Fibroblast of the aortic adventitia (primary cell): Measurements from ENCODE around the gene TENM4. TPM values are rescaled to one million over a fixed set of nuclear protein-coding genes. Genes with fewer than 3 reads are reported as not detected.

ENCODE experiments used
- DNase-seq: peaks from one replicate; pipeline ENCODE4 v3.0.0-alpha.2; 2010; ENCODE audit warnings: low read depth
- H3K4me3 ChIP-seq: 2 replicates; pipeline ENCODE4 v1.5.1; 2011; ENCODE audit warnings: low read depth, mild to moderate bottlenecking, control low read depth, low read length, moderate library complexity
- total RNA-seq: library from RNA; depleted of rRNA; stranded (reverse); fragments of >200 nt; gene quantifications from 2 replicates; pipeline ENCODE4 v1.2.3, GENCODE V29; 2012; ENCODE audit warnings: low replicate concordance
- TF ChIP-seq, protein P1 (sequence below): IDR thresholded peaks from 2 replicates; pipeline ENCODE4 v1.5.1; 2011; ENCODE audit warnings: mild to moderate bottlenecking, low read length, control low read depth, inconsistent platforms; ENCODE audit not compliant: insufficient read depth

Gene TENM4
- total RNA-seq, 1 donor: 113 TPM

DNA sequence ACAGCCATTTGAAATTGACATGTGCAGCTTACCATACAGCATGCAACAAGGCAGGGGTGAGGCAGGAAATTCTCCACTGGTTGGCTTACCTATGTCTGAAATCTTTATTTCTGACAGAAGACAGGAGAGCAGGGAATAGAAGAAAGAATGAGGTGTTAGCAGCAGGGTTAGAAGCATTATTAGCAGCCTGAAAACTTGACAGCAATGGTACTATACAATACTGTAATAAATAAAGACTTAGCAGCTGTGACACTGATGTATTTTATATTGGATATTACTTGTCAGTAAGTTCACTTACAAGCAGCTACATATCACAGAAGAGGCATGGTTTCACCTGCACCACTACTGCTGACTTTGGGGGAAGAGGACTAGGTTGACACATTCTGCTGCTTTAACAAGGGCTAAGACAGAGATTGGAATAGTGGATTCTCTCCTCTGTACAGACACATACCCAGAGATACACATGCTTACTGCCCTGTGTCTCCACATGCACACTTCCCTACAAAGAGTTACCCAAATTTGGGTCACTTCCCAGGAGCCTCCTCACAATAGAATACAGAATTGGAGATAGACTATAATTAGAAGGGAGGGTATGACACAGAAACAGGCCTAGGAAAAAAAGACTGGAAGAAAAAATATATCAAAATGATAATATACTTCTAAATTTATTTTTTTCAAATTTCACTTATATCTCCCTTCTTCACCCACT lies 720.4 kb downstream of the TENM4 start:
- DNase-seq: no peak
- TF ChIP-seq, protein P1, sequence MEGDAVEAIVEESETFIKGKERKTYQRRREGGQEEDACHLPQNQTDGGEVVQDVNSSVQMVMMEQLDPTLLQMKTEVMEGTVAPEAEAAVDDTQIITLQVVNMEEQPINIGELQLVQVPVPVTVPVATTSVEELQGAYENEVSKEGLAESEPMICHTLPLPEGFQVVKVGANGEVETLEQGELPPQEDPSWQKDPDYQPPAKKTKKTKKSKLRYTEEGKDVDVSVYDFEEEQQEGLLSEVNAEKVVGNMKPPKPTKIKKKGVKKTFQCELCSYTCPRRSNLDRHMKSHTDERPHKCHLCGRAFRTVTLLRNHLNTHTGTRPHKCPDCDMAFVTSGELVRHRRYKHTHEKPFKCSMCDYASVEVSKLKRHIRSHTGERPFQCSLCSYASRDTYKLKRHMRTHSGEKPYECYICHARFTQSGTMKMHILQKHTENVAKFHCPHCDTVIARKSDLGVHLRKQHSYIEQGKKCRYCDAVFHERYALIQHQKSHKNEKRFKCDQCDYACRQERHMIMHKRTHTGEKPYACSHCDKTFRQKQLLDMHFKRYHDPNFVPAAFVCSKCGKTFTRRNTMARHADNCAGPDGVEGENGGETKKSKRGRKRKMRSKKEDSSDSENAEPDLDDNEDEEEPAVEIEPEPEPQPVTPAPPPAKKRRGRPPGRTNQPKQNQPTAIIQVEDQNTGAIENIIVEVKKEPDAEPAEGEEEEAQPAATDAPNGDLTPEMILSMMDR: no peak
- no peak overlapping the region for H3K4me3 ChIP-seq

DNA sequence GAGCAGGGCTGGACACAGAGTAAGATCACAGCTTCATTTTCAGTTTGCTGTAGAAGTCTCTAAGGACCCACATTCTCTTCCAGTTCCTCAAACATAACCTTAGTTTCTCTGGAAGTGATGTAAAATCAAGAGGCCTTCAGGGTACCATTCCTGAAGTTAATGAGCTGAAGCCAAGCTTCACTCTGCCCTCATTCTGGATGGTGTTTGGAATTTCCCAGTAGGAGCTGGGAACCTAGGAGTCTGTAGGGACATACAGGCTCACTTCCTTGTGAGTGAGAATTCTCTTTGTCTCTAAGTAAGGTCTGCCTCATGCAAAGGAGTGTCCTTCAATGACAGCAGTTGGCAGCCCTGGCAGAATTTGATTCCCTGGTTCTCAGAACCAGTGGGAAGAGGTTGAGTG lies 723.8 kb downstream of the TENM4 start:
- DNase-seq: no peak
- TF ChIP-seq, protein P1: no peak
- H3K4me3 ChIP-seq: no peak overlapping the region

DNA sequence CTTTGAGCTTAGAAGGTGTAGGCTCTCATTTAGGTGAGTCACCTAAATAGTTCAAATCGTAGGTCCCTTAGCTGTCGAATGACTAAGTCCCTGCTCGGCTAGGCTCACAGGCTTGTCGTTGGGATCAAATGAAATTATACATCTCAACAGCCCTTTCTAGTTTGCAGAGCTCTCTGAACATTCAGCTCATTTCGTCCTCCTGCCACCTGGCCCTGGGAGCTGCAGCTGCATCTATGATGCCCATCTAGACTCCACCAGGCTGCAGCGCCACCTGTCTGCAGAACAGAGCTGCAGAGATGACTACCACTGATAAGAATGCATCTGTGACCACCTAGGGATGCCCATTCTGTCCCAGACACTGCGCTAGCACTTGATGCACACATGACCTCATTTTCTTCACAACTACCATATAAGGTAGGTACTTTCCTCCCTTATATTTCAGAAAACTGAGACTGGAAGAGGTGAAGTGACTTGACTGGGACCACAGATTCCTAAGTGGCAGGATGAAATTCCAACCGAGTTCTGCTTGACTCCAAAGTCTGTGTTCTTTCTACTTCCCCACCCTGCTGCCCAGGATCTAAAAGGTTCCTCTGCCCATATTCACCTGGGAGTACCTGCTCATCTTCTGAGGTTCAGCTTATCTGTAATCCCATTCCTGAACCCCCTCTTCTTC lies 725.1 kb downstream of the TENM4 start:
- no peak overlapping the region for H3K4me3 ChIP-seq
- TF ChIP-seq, protein P1: peak; percentile 76
- peak; percentile 58 for DNase-seq

DNA sequence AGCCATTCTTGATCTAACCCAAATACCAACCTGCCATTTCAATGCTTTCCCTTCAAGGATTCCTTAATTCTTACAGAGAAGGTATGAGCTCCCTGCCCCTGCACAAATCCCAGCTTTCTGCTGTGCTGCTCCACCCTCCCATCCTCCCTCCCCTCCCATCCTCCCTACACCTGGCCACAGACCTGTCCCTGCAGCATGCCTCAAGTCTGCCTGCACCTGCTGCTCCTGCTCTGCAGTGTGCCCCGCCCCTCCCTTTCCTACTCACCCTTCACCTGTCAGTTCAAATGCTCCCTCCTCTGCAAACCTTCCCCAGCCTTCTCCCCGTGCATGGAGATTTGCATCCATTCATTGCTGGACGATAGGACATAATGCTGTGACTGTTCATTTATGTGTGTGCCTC lies 726.3 kb downstream of the TENM4 start:
- DNase-seq: no peak
- TF ChIP-seq, protein P1: no peak
- H3K4me3 ChIP-seq: no peak overlapping the region

DNA sequence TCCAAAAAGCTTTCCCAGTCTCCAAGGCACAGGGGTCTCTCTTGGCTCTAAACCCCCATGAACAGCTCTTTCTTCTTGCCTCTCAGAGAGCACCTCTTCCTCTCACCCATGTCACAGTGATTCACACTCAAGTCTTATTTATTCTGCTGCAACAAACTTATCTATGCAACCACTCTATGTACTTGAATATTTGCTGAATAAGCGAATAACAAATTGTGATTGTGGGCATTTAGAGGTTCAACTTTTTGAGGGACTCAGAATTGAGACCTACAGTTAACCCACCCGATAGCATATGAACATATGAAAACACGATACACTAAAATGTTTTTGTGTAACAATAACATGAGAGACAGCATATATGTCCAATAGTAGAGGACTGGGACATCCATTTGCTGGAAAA lies 729.1 kb downstream of the TENM4 start:
- no peak overlapping the region for H3K4me3 ChIP-seq
- TF ChIP-seq, protein P1: no peak
- DNase-seq: no peak

DNA sequence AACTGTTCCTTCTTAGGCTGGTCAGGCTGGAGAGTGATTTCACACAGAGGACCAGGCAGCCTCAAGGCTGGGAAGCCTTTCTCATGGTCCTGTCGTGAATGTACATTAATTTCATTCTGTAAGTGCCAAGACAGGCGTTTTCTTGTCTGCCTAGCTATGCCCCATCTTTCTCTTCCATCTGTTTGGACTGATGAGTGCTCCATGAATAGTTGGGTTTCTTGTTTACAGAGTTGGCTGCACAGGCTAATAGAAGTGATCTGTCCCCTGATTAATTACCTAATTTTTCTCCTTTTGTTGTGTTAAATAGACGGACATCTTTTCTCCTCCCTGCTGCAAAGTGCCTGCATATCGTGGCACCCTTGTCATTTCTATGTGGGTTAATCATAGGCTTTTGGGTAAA lies 730.4 kb downstream of the TENM4 start:
- TF ChIP-seq, protein P1: no peak
- H3K4me3 ChIP-seq: no peak overlapping the region
- no peak for DNase-seq
